ENCODE measurements around the gene PGD.

DNA sequence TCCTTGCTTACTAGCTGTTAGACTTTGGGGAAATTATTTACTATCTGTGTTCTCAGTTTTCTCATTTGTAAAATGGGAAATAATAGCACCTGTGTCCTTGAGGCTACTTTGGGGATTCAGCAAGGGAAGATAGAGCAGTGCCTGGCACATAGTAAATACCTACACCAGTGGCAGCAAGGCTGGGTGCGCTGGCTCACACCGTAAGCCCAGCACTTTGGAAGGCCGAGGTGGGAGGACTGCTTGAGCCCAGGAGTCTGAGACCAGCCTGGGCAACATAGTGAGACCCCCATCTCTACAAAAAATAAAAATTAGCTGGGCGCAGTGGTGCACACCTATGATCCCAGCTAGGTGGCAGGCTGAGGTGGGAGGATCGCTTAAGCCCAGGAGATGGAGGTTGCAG lies 22.8 kb downstream of the PGD start:
- TF ChIP-seq, protein P1, sequence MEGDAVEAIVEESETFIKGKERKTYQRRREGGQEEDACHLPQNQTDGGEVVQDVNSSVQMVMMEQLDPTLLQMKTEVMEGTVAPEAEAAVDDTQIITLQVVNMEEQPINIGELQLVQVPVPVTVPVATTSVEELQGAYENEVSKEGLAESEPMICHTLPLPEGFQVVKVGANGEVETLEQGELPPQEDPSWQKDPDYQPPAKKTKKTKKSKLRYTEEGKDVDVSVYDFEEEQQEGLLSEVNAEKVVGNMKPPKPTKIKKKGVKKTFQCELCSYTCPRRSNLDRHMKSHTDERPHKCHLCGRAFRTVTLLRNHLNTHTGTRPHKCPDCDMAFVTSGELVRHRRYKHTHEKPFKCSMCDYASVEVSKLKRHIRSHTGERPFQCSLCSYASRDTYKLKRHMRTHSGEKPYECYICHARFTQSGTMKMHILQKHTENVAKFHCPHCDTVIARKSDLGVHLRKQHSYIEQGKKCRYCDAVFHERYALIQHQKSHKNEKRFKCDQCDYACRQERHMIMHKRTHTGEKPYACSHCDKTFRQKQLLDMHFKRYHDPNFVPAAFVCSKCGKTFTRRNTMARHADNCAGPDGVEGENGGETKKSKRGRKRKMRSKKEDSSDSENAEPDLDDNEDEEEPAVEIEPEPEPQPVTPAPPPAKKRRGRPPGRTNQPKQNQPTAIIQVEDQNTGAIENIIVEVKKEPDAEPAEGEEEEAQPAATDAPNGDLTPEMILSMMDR (IDR thresholded peaks at IDR 0.05 in 8 of 11, conservative IDR thresholded peaks at IDR 0.05 in 3 of 11), result no peak
- TF ChIP-seq POLR2A (IDR thresholded peaks at IDR 0.05), result no peak
